Endothelial cell (in vitro differentiated cells): ENCODE measurements around the gene BHLHE41. TPM values are rescaled to one million over a fixed set of nuclear protein-coding genes. Genes with fewer than 3 reads are reported as not detected.

Experiments
- DNase-seq: peaks from one replicate; pipeline ENCODE4 v3.0.0; 2021; ENCODE audit warnings: low spot score
- H3K27ac Mint-ChIP-seq: one replicate; pipeline ENCODE4 v1.8.0; 2021; ENCODE audit warnings: mixed read lengths, inconsistent platforms; ENCODE audit not compliant: unreplicated experiment
- H3K27me3 Mint-ChIP-seq: one replicate; pipeline ENCODE4 v1.8.0; 2021; ENCODE audit warnings: mild to moderate bottlenecking, moderate library complexity, mixed read lengths, inconsistent platforms; ENCODE audit not compliant: unreplicated experiment
- H3K36me3 Mint-ChIP-seq: one replicate; pipeline ENCODE4 v1.8.0; 2021; ENCODE audit warnings: mild to moderate bottlenecking, low read depth, mixed read lengths, inconsistent platforms; ENCODE audit not compliant: unreplicated experiment
- H3K4me1 Mint-ChIP-seq: one replicate; pipeline ENCODE4 v1.8.0; 2021; ENCODE audit warnings: mild to moderate bottlenecking, mixed read lengths, inconsistent platforms; ENCODE audit not compliant: unreplicated experiment
- H3K4me3 Mint-ChIP-seq: one replicate; pipeline ENCODE4 v1.8.0; 2021; ENCODE audit warnings: mild to moderate bottlenecking, mixed read lengths, inconsistent platforms; ENCODE audit not compliant: unreplicated experiment
- H3K9me3 Mint-ChIP-seq: one replicate; pipeline ENCODE4 v1.8.0; 2021; ENCODE audit warnings: mixed read lengths, inconsistent platforms; ENCODE audit not compliant: unreplicated experiment
- total RNA-seq: library from RNA; stranded (reverse); fragmentation: NEBNext Ultra II Directional; extraction: Animal tissue kit (Norgen Biotek cat#: 25700); gene quantifications from one replicate; pipeline ENCODE4 v1.2.1, GENCODE V29; 2021; ENCODE audit not compliant: unreplicated experiment
- TF ChIP-seq, protein P1 (sequence below): fragments of 200-600 bp; sonication (generic); IDR thresholded peaks from one replicate; pipeline ENCODE4 v1.5.0; 2021; ENCODE audit warnings: antibody characterized with exemption; ENCODE audit not compliant: unreplicated experiment

BHLHE41 gene
- total RNA-seq, 1 donor from 2014 or later = 4.0 TPM

DNA sequence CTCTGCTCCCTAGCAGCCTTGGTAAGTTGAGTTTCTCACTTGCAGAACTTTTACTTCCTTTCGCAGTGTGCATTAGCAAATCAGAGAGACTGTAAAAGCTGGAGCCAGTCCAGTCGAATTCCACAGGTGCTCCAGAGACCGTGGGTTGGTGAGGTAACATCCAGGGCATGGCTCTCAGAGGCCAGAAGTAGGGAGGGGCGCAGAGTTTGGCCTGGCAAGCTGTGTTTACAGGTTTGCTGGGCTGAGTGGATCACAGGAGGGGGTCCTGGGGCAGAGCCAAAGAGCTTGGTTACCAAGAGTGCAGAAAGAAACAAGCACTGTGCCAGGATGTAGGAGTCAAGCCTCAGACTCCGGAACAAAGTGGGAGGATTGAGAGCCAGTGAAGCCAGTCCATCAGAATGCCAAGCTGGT is 10.2 kb upstream of the BHLHE41 start:
- Mint-ChIP-seq H3K27ac (no peak overlapping the region), H3K27me3 (no peaks in the 10 kb centered on the region), H3K4me1 (peaks cover 4% of the 10 kb centered on the region), H3K9me3 (no peaks in the 10 kb centered on the region), H3K36me3 (no peaks in the 10 kb centered on the region), H3K4me3 (no peak overlapping the region)
- TF ChIP-seq, protein P1, sequence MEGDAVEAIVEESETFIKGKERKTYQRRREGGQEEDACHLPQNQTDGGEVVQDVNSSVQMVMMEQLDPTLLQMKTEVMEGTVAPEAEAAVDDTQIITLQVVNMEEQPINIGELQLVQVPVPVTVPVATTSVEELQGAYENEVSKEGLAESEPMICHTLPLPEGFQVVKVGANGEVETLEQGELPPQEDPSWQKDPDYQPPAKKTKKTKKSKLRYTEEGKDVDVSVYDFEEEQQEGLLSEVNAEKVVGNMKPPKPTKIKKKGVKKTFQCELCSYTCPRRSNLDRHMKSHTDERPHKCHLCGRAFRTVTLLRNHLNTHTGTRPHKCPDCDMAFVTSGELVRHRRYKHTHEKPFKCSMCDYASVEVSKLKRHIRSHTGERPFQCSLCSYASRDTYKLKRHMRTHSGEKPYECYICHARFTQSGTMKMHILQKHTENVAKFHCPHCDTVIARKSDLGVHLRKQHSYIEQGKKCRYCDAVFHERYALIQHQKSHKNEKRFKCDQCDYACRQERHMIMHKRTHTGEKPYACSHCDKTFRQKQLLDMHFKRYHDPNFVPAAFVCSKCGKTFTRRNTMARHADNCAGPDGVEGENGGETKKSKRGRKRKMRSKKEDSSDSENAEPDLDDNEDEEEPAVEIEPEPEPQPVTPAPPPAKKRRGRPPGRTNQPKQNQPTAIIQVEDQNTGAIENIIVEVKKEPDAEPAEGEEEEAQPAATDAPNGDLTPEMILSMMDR = no peak
- DNase-seq = no peak

GRCh38 chr12:26134540-26134939 is 9.7 kb upstream of the BHLHE41 start:
- Mint-ChIP-seq H3K4me1 (peaks cover 4% of the 10 kb centered on the region), H3K4me3 (no peak overlapping the region), H3K36me3 (no peaks in the 10 kb centered on the region), H3K27me3 (no peaks in the 10 kb centered on the region), H3K9me3 (no peaks in the 10 kb centered on the region), H3K27ac (no peak overlapping the region)
- TF ChIP-seq, protein P1 = no peak
- no peak for DNase-seq

DNA sequence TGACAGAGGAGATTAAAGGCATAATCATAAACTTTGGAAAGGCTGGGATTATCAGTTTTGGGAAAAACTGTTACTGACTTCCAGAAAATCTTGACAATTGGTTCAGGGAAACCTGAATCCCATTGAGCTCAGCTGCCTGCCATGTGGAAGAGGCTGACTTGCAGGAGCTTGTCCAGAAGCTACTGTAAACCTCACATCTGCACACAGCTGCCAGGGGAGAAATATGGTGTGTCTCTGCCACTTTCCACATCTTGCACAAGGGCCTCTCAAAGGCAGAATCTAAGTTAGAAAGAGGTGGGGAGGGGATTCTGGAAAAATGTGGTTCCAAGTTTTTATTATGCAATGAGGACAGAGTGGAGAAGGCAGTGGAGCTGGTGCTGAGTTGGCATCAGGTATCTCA is 8.7 kb upstream of the BHLHE41 start:
- DNase-seq = no peak
- TF ChIP-seq, protein P1 = no peak
- H3K27ac Mint-ChIP-seq = no peak overlapping the region
- no peaks in the 10 kb centered on the region for H3K9me3 Mint-ChIP-seq
- H3K36me3 Mint-ChIP-seq = no peaks in the 10 kb centered on the region
- no peaks in the 10 kb centered on the region for H3K27me3 Mint-ChIP-seq
- no peak overlapping the region for H3K4me3 Mint-ChIP-seq
- H3K4me1 Mint-ChIP-seq = peaks cover 8% of the 10 kb centered on the region

GRCh38 chr12:26132866-26133265 is 8.0 kb upstream of the BHLHE41 start:
- Mint-ChIP-seq H3K4me3 (no peak overlapping the region), H3K4me1 (peaks cover 8% of the 10 kb centered on the region), H3K36me3 (no peaks in the 10 kb centered on the region), H3K27ac (no peak overlapping the region), H3K9me3 (no peaks in the 10 kb centered on the region), H3K27me3 (no peaks in the 10 kb centered on the region)
- DNase-seq = no peak
- TF ChIP-seq, protein P1 = no peak

DNA sequence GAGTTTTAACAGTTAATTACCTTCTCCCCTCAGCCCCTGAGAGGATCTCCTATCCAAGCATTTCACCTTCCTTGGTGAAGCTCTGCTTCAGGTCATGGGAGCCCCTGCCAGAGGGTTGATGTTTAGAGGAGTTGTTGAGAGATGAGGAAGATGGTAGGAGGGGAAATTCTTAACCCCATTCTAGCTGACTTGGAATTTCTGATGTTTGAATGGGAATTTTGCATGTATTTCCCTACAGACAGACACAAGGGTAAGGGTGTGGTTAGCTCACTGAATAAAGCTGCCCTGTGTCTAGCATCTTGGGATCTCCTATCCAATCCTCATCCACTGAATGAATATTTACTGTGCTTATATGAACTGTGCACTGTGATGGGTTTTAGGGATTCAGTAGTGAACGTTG is 7.1 kb upstream of the BHLHE41 start:
- H3K4me3 Mint-ChIP-seq = no peak overlapping the region
- TF ChIP-seq, protein P1 = no peak
- no peaks in the 10 kb centered on the region for H3K36me3 Mint-ChIP-seq
- H3K27ac Mint-ChIP-seq = no peak overlapping the region
- no peaks in the 10 kb centered on the region for H3K9me3 Mint-ChIP-seq
- H3K4me1 Mint-ChIP-seq = peaks cover 14% of the 10 kb centered on the region
- DNase-seq = no peak
- peaks cover 3% of the 10 kb centered on the region for H3K27me3 Mint-ChIP-seq
